ENCODE data around the gene ANXA4.

ANXA4 gene

DNA sequence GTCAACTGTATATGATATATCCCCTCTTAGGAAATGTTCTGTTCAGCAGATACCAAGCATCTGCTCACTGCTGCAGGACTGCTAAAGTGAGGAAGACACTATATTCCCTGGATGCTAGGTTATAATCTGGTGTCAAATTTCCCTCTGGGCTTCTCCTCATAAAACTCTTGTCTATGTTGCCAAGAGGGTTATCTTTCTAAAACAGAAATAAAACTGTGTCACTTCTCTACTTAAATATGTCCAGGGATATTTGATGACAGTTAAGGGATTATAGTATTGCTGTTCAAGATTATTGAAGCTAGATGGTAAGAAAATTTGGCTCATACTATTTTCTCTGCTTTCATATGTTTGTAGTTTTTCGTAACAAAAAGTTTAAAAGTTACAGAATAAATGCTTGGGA, 121.4 kb downstream of the ANXA4 start:
- no peak for DNase-seq
